Tibial nerve (tissue), 4 donors: Measurements from ENCODE around the gene COQ4.

ENCODE experiments used
- CTCF ChIP-seq, 5 experiments: fragments of 200-600 bp in 3 of 5; fragments of 450-650 bp in 2 of 5; sonication (generic) in 3 of 5; IDR thresholded peaks; one replicate each; pipeline ENCODE4 v1.5.1; 2016 to 2019; ENCODE audit warnings: antibody characterized with exemption in 5 of 5, mild to moderate bottlenecking in 3 of 5, moderate library complexity in 2 of 5
- EP300 ChIP-seq, 2 donors: sonication (generic); formaldehyde crosslinking; IDR thresholded peaks; one replicate each; pipeline ENCODE4 v1.6.1; 2017; ENCODE audit warnings: antibody characterized with exemption in 2 of 2, mild to moderate bottlenecking in 1 of 2
- POLR2A ChIP-seq, 2 donors: fragments of 450-650 bp; IDR thresholded peaks; one replicate each; pipeline ENCODE4 v1.6.1; 2017; ENCODE audit warnings: antibody characterized with exemption in 2 of 2, mild to moderate bottlenecking in 2 of 2, moderate library complexity in 2 of 2

GRCh38 chr9:128298535-128299482, 23.8 kb upstream of the COQ4 start:
- TF ChIP-seq CTCF (IDR thresholded peaks at IDR 0.05) (no peak), POLR2A (IDR thresholded peaks at IDR 0.05) (no peak), EP300 (IDR thresholded peaks at IDR 0.05) (no peak)
